Measurements from ENCODE around the gene BPHL.
"Not testable (repeated sequence)": the region's sequence is repeated elsewhere in the genome, so short reads cannot be mapped to it uniquely, and the experiment has no call there.

- TF ChIP-seq, protein P1, sequence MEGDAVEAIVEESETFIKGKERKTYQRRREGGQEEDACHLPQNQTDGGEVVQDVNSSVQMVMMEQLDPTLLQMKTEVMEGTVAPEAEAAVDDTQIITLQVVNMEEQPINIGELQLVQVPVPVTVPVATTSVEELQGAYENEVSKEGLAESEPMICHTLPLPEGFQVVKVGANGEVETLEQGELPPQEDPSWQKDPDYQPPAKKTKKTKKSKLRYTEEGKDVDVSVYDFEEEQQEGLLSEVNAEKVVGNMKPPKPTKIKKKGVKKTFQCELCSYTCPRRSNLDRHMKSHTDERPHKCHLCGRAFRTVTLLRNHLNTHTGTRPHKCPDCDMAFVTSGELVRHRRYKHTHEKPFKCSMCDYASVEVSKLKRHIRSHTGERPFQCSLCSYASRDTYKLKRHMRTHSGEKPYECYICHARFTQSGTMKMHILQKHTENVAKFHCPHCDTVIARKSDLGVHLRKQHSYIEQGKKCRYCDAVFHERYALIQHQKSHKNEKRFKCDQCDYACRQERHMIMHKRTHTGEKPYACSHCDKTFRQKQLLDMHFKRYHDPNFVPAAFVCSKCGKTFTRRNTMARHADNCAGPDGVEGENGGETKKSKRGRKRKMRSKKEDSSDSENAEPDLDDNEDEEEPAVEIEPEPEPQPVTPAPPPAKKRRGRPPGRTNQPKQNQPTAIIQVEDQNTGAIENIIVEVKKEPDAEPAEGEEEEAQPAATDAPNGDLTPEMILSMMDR (IDR thresholded peaks at IDR 0.05) = not testable (repeated sequence)
- TF ChIP-seq ZFX (IDR thresholded peaks at IDR 0.05; ENCODE audit: borderline replicate concordance) = not testable (repeated sequence)
These were observed 53.0 kb downstream of the BPHL start for GRCh38 chr6:3171313-3172175.

Data from 22Rv1 (cell line).